Astrocyte of the spinal cord (primary cell): ENCODE measurements around the gene TLR10.
"Not testable (repeated sequence)": the region's sequence is repeated elsewhere in the genome, so short reads cannot be mapped to it uniquely, and the experiment has no call there.

Source experiments
- DNase-seq: peaks from one replicate; pipeline ENCODE4 v3.0.0; 2011; ENCODE audit warnings: low read depth, low spot score
- H3K4me3 ChIP-seq: 2 replicates; pipeline ENCODE4 v1.5.1; 2011; ENCODE audit warnings: low read depth, mild to moderate bottlenecking, low read length, moderate library complexity
- in situ Hi-C: cut with HindIII; loops from 2 replicates; pipeline ENCODE4 v1.10.0; 2017; ENCODE audit warnings: low sequenced_read_pairs
- TF ChIP-seq, protein P1 (sequence below): IDR thresholded peaks from 2 replicates; pipeline ENCODE4 v1.5.1; 2012; ENCODE audit warnings: low read depth, mild to moderate bottlenecking, low read length, inconsistent platforms

The TLR10 gene

DNA sequence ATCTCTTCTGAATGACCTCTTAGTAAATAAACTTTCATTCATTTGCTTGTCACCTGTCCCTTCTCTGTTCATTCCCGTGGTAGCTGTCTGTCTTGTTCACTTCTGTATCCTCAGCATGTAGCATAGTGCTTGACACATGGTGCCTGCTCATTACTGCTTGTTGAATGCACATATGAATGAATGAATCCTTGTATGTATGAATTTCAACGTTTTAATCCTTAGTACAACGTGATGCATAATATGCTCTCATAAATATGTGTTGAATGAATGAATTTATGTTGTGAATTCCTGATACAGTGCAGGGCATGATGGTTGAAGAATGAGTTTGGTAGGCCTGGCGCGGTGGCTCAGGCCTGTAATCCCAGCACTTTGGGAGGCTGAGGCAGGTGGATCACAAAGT lies 3.0 kb downstream of the TLR10 start:
- TF ChIP-seq, protein P1, sequence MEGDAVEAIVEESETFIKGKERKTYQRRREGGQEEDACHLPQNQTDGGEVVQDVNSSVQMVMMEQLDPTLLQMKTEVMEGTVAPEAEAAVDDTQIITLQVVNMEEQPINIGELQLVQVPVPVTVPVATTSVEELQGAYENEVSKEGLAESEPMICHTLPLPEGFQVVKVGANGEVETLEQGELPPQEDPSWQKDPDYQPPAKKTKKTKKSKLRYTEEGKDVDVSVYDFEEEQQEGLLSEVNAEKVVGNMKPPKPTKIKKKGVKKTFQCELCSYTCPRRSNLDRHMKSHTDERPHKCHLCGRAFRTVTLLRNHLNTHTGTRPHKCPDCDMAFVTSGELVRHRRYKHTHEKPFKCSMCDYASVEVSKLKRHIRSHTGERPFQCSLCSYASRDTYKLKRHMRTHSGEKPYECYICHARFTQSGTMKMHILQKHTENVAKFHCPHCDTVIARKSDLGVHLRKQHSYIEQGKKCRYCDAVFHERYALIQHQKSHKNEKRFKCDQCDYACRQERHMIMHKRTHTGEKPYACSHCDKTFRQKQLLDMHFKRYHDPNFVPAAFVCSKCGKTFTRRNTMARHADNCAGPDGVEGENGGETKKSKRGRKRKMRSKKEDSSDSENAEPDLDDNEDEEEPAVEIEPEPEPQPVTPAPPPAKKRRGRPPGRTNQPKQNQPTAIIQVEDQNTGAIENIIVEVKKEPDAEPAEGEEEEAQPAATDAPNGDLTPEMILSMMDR = no peak
- H3K4me3 ChIP-seq = no peak overlapping the region
- in situ Hi-C loops = no loop called here
- no peak for DNase-seq

DNA sequence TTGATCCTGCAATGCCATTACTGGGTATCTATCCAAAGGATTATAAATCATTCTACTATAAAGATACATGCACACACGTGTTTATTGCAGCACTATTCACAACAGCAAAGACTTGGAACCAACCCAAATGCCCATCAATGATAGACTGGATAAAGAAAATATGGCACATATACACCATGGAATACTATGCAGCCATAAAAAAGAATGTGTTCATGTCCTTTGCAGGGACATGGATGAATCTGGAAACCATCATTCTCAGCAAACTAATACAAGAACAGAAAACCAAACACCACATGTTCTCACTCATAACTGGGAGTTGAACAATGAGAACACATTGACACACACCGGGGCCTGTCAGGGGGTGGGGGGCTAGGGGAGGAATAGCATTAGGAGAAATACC lies 4.9 kb downstream of the TLR10 start:
- in situ Hi-C loops = not testable (repeated sequence)

DNA sequence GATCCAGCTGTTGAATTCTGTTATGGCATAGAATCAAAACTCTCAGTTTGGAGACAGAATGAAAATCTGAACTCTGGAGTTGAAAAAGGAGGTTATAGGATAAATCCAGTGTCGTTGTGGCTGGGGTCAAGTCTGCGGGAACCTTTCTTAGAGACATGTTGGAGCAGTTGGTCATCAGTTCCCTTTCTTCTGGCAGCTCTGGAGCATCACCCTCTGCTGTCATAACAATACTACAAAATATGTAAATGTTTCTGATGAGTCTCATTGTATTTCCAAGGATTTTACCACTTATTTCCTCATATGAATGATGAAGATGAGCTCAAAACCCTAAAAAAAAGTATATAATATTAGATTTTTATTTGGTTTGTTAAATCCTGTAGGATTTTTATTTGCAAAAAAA lies 7.5 kb downstream of the TLR10 start:
- in situ Hi-C loops = no loop called here
- H3K4me3 ChIP-seq = no peak overlapping the region
- TF ChIP-seq, protein P1 = no peak
- no peak for DNase-seq

More for the DNA sequence above, 4.9 kb downstream of the TLR10 start:
- DNase-seq, H3K4me3 ChIP-seq: not testable (repeated sequence)

DNA sequence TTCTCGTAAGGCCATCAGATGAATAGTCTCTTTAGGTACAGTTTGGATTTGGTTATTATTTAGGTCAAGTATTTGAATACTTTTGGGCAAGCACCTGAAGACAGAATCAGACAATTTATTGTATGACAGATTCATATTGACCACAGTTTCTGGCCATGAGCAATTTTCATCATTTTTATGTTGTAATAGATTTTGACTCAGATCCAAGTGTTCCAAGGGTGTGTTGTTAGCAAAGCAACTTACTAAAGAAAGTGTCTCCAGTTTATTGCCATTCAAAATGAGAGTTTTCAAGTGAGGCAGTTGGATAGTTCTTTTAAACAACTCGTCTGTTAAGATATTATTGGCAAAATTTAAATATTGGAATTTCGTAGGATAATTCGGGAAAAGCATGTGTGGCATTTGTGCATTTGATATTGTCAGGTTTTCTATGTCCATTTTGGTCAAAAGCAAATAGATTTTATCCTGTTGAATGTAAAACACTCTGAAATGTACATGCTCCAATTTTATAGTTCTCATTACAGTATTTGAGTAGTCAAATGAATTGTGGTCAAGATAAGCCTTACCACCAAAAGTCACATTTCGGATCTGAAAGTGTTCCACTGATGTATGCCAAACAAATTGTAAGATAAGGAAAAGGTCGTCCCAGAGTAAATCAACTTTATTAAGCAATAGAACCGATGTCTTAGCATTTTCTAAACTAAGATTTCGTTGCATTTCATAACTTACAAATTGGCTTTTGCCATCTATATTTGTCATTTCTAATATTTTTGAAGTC lies 8.4 kb downstream of the TLR10 start:
- TF ChIP-seq, protein P1 = no peak
- no peak overlapping the region for H3K4me3 ChIP-seq
- in situ Hi-C loops = no loop called here
- DNase-seq = no peak

DNA sequence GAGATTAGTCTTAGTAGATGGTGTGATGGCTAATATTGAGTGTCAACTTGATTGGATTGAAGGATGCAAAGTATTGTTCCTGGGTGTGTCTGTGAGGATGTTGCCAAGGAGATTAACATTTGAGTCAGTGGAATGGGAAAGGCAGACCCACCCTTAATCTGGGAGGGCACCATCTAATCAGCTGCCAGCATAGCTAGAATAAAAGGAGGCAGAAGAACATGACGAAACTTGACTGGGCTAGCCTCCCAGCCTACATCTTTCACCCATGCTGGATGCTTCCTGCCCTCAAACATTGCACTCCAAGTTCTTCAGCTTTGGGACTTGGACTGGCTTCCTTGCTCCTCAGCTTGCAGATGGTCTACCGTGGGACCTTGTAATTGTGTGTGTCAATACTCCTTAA lies 12.5 kb downstream of the TLR10 start:
- DNase-seq, in situ Hi-C loops, H3K4me3 ChIP-seq: not testable (repeated sequence)

DNA sequence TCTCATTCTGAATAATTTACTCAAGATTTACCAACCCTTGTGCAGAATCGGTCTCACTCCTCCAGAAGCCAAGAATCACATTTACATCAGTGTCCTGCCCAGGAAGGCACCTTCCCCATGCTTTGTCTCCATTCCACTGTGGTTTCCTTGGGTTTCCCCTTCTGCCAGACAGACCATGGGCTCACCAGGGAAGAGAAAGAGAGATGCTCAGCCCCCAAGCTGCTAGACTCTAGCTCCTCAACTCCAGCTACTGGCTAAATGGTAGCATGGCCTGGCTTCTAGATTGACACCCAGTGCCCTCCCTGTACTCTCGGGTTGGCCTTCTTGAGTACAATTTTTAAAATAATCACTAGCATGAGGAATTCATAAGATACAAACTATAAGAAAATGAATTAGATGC lies 12.9 kb downstream of the TLR10 start:
- no peak for DNase-seq
- in situ Hi-C loops = no loop called here
- TF ChIP-seq, protein P1 = no peak
- H3K4me3 ChIP-seq = no peak overlapping the region

DNA sequence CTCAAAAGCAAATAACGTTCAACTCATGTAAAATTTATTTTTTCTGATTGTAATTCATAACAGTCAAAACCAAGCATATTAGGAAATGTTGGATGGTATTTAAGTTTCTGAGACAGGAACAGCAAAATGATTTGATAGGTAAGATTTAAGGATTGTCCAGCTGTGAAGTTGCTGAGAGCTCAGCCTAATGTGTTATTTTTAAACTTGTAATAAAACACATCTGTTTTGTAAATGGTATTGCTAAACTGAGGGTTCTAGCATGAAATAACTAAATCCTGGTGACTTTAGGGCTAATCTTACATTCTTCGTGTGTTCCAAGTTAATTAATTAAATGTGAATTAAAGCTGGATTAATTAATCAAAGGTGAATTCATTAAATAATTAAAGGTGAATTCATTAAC lies 13.3 kb downstream of the TLR10 start:
- in situ Hi-C loops = no loop called here
- TF ChIP-seq, protein P1 = no peak
- no peak for DNase-seq
- H3K4me3 ChIP-seq = no peak overlapping the region
